Central memory CD8-positive, alpha-beta T cell (primary cell): ENCODE results near the gene FBXL14.

Experiments used
- ATAC-seq: fragments of 150-1000 bp; cut with Tn5 transposase; replicated peaks from 2 replicates; pipeline ENCODE4 v1.10.0; 2022; ENCODE audit warnings: mild to moderate bottlenecking, moderate FRiP score, moderate number of reproducible peaks; ENCODE audit not compliant: poor library complexity, severe bottlenecking; ENCODE audit errors: extremely low read depth
- DNase-seq, 2 donors: peaks; one replicate each; pipeline ENCODE4 v3.0.0; 2021; ENCODE audit warnings: low spot score in 2 of 2
- H3K27ac Mint-ChIP-seq: one replicate; pipeline ENCODE4 v1.8.0; 2022; ENCODE audit warnings: low read depth, mild to moderate bottlenecking, moderate library complexity, mixed read lengths
- H3K27me3 Mint-ChIP-seq: one replicate; pipeline ENCODE4 v1.8.0; 2022; ENCODE audit warnings: mixed read lengths
- H3K36me3 Mint-ChIP-seq: one replicate; pipeline ENCODE4 v1.8.0; 2022; ENCODE audit warnings: mild to moderate bottlenecking, moderate library complexity, mixed read lengths; ENCODE audit not compliant: insufficient read depth
- H3K4me1 Mint-ChIP-seq: one replicate; pipeline ENCODE4 v1.8.0; 2022; ENCODE audit warnings: mixed read lengths
- H3K4me3 Mint-ChIP-seq: one replicate; pipeline ENCODE4 v1.8.0; 2022; ENCODE audit warnings: mild to moderate bottlenecking, moderate library complexity, mixed read lengths
- H3K9me3 Mint-ChIP-seq: one replicate; pipeline ENCODE4 v1.8.0; 2022; ENCODE audit warnings: mixed read lengths

Gene FBXL14

DNA sequence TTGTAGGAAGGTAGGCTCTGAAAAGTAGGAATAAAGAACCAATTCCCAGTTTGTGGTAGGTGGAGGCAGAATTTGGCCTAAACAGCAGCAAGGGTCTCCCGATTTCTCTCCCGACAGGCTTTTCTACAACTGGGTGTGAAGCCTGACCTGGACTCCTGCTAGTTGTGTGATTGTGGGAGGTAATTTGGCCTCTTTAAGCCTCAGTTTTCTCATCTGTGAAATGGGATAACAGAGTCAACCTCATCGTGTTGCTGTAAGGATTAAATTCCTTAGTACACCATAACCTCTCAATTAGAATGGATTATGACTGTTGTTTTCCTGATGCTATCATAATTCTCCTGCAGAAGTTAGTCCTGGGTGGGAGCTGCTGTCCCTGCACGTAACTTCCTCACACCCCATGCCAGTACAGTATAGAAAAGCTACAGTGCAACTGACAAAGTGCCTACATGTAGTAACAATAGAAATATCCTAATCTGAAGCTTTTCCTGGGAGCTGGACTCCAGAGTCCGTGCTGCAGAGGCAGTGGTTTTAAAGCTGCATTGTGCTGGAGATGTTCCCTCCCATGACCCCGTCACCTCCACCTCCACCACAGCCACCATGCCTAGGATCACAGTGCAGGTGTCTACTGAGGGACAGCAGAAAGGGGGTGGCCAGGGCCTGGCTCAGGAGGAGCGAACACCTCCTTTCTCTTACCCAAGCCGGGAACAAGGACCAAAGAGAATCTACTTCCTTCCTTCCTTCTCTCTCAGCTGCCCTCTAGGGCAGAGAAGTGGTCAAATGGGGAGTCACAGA is 76.5 kb downstream of the FBXL14 start:
- Mint-ChIP-seq H3K4me3 (no peak overlapping the region), H3K9me3 (no peaks in the 10 kb centered on the region), H3K36me3 (no peaks in the 10 kb centered on the region), H3K27me3 (peaks cover 26% of the 10 kb centered on the region), H3K4me1 (peaks cover 6% of the 10 kb centered on the region), H3K27ac (no peak overlapping the region)
- ATAC-seq: no peak
- no peak for DNase-seq

DNA sequence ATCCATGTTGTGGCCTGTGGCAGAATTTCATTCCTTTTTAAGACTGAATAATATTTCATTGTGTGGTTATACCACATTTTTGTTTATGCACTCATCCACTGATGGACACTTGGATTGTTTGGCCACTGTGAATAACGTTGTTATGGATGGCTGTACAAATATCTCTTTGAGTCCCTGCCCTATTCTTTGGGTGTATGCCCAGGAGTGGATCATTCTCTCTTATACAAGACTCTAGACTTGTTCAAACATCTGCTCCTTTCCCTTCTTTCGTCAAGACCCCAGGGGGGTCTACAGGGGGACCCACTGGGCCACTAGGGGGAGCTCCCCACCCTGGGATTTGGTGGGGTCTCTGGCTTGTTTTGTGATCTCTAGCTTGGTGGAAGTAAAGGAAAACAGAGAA is 77.4 kb downstream of the FBXL14 start:
- ATAC-seq (no peak), DNase-seq (no peak)
- no peak overlapping the region for H3K4me3 Mint-ChIP-seq
- H3K4me1 Mint-ChIP-seq: peaks cover 6% of the 10 kb centered on the region
- H3K9me3 Mint-ChIP-seq: no peaks in the 10 kb centered on the region
- H3K27me3 Mint-ChIP-seq: peaks cover 27% of the 10 kb centered on the region
- H3K27ac Mint-ChIP-seq: no peak overlapping the region
- H3K36me3 Mint-ChIP-seq: no peaks in the 10 kb centered on the region
